ENCODE data around the gene CAPZA1.

The CAPZA1 gene

GRCh38 chr1:112699425-112700144 is 80.0 kb downstream of the CAPZA1 start:
- TF ChIP-seq ISL1 (CRISPR knock-in tag; IDR thresholded peaks at IDR 0.05) = no peak
- no peak for TF ChIP-seq BACH2 (CRISPR knock-in tag; IDR thresholded peaks at IDR 0.05; ENCODE audit: borderline replicate concordance)
- TF ChIP-seq CSDC2 (CRISPR knock-in tag; IDR thresholded peaks at IDR 0.05) = no peak
- no peak for TF ChIP-seq GLIS3 (CRISPR knock-in tag; IDR thresholded peaks at IDR 0.05)
- TF ChIP-seq RARB (CRISPR knock-in tag; IDR thresholded peaks at IDR 0.05) = no peak
- no peak for TF ChIP-seq ESRRG (CRISPR knock-in tag; IDR thresholded peaks at IDR 0.05)
- TF ChIP-seq POU6F1 (CRISPR knock-in tag; IDR thresholded peaks at IDR 0.05; ENCODE audit: borderline replicate concordance, low read depth) = no peak
- no peak for TF ChIP-seq ZNF8 (CRISPR knock-in tag; IDR thresholded peaks at IDR 0.05)
- no peak for TF ChIP-seq ZNF565 (CRISPR knock-in tag; conservative IDR thresholded peaks at IDR 0.05; ENCODE audit: low read depth)
- TF ChIP-seq SNAI2 (CRISPR knock-in tag; IDR thresholded peaks at IDR 0.05) = no peak
- TF ChIP-seq ZFP30 (CRISPR knock-in tag; IDR thresholded peaks at IDR 0.05) = no peak
- TF ChIP-seq PATZ1 (CRISPR knock-in tag; IDR thresholded peaks at IDR 0.05; ENCODE audit: borderline replicate concordance) = no peak
- TF ChIP-seq ZNF70 (CRISPR knock-in tag; IDR thresholded peaks at IDR 0.05) = no peak
- TF ChIP-seq CSRNP3 (CRISPR knock-in tag; IDR thresholded peaks at IDR 0.05) = no peak
- no peak for ATAC-seq

- TF ChIP-seq TOX (CRISPR knock-in tag; IDR thresholded peaks at IDR 0.05; ENCODE audit: borderline replicate concordance) (no peak), GLIS3 (CRISPR knock-in tag; IDR thresholded peaks at IDR 0.05) (0 out of 2 replicates have a peak, but pooled peaks have one; percentile 22), CSDC2 (CRISPR knock-in tag; IDR thresholded peaks at IDR 0.05) (no peak)
- ATAC-seq = peak; percentile 65
Observed at GRCh38 chr1:112700290-112701226, 80.9 kb downstream of the CAPZA1 start.

GRCh38 chr1:112701227-112702066 is 81.8 kb downstream of the CAPZA1 start:
- TF ChIP-seq GLIS3 (CRISPR knock-in tag; IDR thresholded peaks at IDR 0.05) (no peak), OSR1 (CRISPR knock-in tag; IDR thresholded peaks at IDR 0.05) (no peak), CSRNP3 (CRISPR knock-in tag; IDR thresholded peaks at IDR 0.05) (no peak), TSHZ2 (CRISPR knock-in tag; IDR thresholded peaks at IDR 0.05) (no peak), PATZ1 (CRISPR knock-in tag; IDR thresholded peaks at IDR 0.05; ENCODE audit: borderline replicate concordance) (no peak), PPARA (CRISPR knock-in tag; IDR thresholded peaks at IDR 0.05; ENCODE audit: borderline replicate concordance) (no peak), TCF4 (CRISPR knock-in tag; IDR thresholded peaks at IDR 0.05; ENCODE audit: borderline replicate concordance) (no peak), SNAI2 (CRISPR knock-in tag; IDR thresholded peaks at IDR 0.05) (no peak), CREB5 (CRISPR knock-in tag; IDR thresholded peaks at IDR 0.05; ENCODE audit: low read depth) (no peak), TOX (CRISPR knock-in tag; IDR thresholded peaks at IDR 0.05; ENCODE audit: borderline replicate concordance) (no peak), ZNF8 (CRISPR knock-in tag; IDR thresholded peaks at IDR 0.05) (no peak), RARB (CRISPR knock-in tag; IDR thresholded peaks at IDR 0.05) (no peak), ESRRG (CRISPR knock-in tag; IDR thresholded peaks at IDR 0.05) (no peak)

More at GRCh38 chr1:112701227-112702066, 81.8 kb downstream of the CAPZA1 start:
- ATAC-seq = no peak
